GM20431 (cell line): Measurements from ENCODE around the gene ASTN2.

ENCODE experiments used
- in situ Hi-C: fragments of 300-500 bp; cut with MseI, MboI; formaldehyde crosslinking; loops from one replicate; pipeline ENCODE4 v1.15.0; 2020; ENCODE audit warnings: low sequenced_read_pairs; ENCODE audit not compliant: unreplicated experiment

Gene ASTN2

GRCh38 chr9:117414906-117415331 is at the start of gene ASTN2:
TSS of gene ASTN2 (minus strand) at chr9:117415057. CDS start at chr9:117414938, 119 bp downstream.
- in situ Hi-C loops, result no loop called here

- in situ Hi-C loops, result no loop called here
Observed at GRCh38 chr9:117462861-117463260, 48.0 kb upstream of the ASTN2 start.

- in situ Hi-C loops, result no loop called here
Observed at GRCh38 chr9:117461386-117461785, 46.5 kb upstream of the ASTN2 start.

- in situ Hi-C loops, result no loop called here
Observed at GRCh38 chr9:117460743-117461142, 45.9 kb upstream of the ASTN2 start.

- in situ Hi-C loops, result no loop called here
Observed at GRCh38 chr9:117459913-117460312, 45.1 kb upstream of the ASTN2 start.

- in situ Hi-C loops, result no loop called here
Observed at GRCh38 chr9:117458066-117458465, 43.2 kb upstream of the ASTN2 start.

- in situ Hi-C loops, result no loop called here
Observed at GRCh38 chr9:117454711-117455110, 39.9 kb upstream of the ASTN2 start.

GRCh38 chr9:117453737-117454136 is 38.9 kb upstream of the ASTN2 start:
- in situ Hi-C loops, result no loop called here

GRCh38 chr9:117451311-117451710 is 36.5 kb upstream of the ASTN2 start:
- in situ Hi-C loops, result no loop called here

- in situ Hi-C loops, result no loop called here
Observed at GRCh38 chr9:117448066-117448465, 33.2 kb upstream of the ASTN2 start.

GRCh38 chr9:117445631-117446030 is 30.8 kb upstream of the ASTN2 start:
- in situ Hi-C loops, result no loop called here

- in situ Hi-C loops, result no loop called here
Observed at GRCh38 chr9:117444501-117444900, 29.6 kb upstream of the ASTN2 start.

GRCh38 chr9:117437283-117437682 is 22.4 kb upstream of the ASTN2 start:
- in situ Hi-C loops, result no loop called here

GRCh38 chr9:117435630-117436261 is 20.9 kb upstream of the ASTN2 start:
- in situ Hi-C loops, result no loop called here

GRCh38 chr9:117434566-117434965 is 19.7 kb upstream of the ASTN2 start:
- in situ Hi-C loops, result no loop called here

- in situ Hi-C loops, result no loop called here
Observed at GRCh38 chr9:117430813-117431212, 16.0 kb upstream of the ASTN2 start.

GRCh38 chr9:117427357-117427913 is 12.6 kb upstream of the ASTN2 start:
- in situ Hi-C loops, result no loop called here

GRCh38 chr9:117425566-117425965 is 10.7 kb upstream of the ASTN2 start:
- in situ Hi-C loops, result no loop called here

- in situ Hi-C loops, result no loop called here
Observed at GRCh38 chr9:117424291-117424690, 9.4 kb upstream of the ASTN2 start.

GRCh38 chr9:117418111-117418510 is 3.3 kb upstream of the ASTN2 start:
- in situ Hi-C loops, result no loop called here

- in situ Hi-C loops, result no loop called here
Observed at GRCh38 chr9:117416856-117417255, 2.0 kb upstream of the ASTN2 start.

- in situ Hi-C loops, result no loop called here
Observed at GRCh38 chr9:117415358-117415914, 579 bp upstream of the ASTN2 start.
